HEK293 (cell line): ENCODE measurements around the gene MSRB1.
A peak's percentile ranks its signal among the peaks of the same experiment; 100 is the strongest.

Experiments
- CTCF ChIA-PET: fragments of 350-600 bp; formaldehyde crosslinking; extraction: SDS; loops from one replicate; lab custom pipeline; 2021; ENCODE audit warnings: antibody characterized with exemption; lab: Yijun Ruan, JAX
- POLR2A ChIA-PET: fragments of 300-600 bp; formaldehyde crosslinking; extraction: SDS; loops from one replicate; lab custom pipeline; 2020; ENCODE audit warnings: antibody characterized with exemption, inconsistent platforms; lab: Yijun Ruan, JAX
- H3K27ac ChIP-seq: fragments of 200-500 bp; sonication (Bioruptor generic); 2 replicates; pipeline ENCODE4 v1.5.1; 2014; ENCODE audit warnings: low read depth, low read length, control low read depth, inconsistent platforms; ENCODE audit errors: extremely low read depth
- H3K36me3 ChIP-seq, 2 experiments: fragments of 200-500 bp in 1 of 2; sonication (Bioruptor generic) in 1 of 2; 1 replicate in 1 of 2; 2 replicates in 1 of 2; pipeline ENCODE4 v1.5.1; 2014 to 2017; ENCODE audit warnings: inconsistent platforms in 2 of 2, low read length in 2 of 2; ENCODE audit not compliant: control insufficient read depth in 2 of 2, insufficient read depth in 1 of 2
- H3K4me1 ChIP-seq: fragments of 200-500 bp; sonication (Bioruptor generic); 2 replicates; pipeline ENCODE4 v1.5.1; 2014; ENCODE audit warnings: mild to moderate bottlenecking, low read length, inconsistent platforms; ENCODE audit not compliant: control insufficient read depth, insufficient read depth
- H3K4me3 ChIP-seq: 2 replicates; pipeline ENCODE4 v1.5.1; 2011; ENCODE audit warnings: low read depth, mild to moderate bottlenecking, control low read depth, low read length, moderate library complexity
- H3K9me3 ChIP-seq: fragments of 200-500 bp; sonication (Bioruptor generic); 2 replicates; pipeline ENCODE4 v1.5.1; 2014; ENCODE audit warnings: low read depth, low read length, inconsistent platforms; ENCODE audit not compliant: control insufficient read depth, insufficient read depth
- EGR2 ChIP-seq: fragments of 450-650 bp; formaldehyde crosslinking; IDR thresholded peaks from 2 replicates; pipeline ENCODE4 v1.5.1; 2016; ENCODE audit warnings: low read depth, missing biosample characterization, missing genetic modification characterization
- FEZF1 ChIP-seq: fragments of 450-650 bp; formaldehyde crosslinking; IDR thresholded peaks from 2 replicates; pipeline ENCODE4 v1.5.1; 2016; ENCODE audit warnings: missing biosample characterization, missing genetic modification characterization
- GLI2 ChIP-seq: fragments of 450-650 bp; formaldehyde crosslinking; IDR thresholded peaks from 2 replicates; pipeline ENCODE4; 2017; ENCODE audit warnings: missing biosample characterization, missing genetic modification characterization, low read depth, borderline replicate concordance
- GLIS1 ChIP-seq: fragments of 450-650 bp; formaldehyde crosslinking; IDR thresholded peaks from 2 replicates; pipeline ENCODE4 v1.5.1; 2016; ENCODE audit warnings: missing biosample characterization, missing genetic modification characterization
- GLIS2 ChIP-seq: fragments of 450-650 bp; formaldehyde crosslinking; IDR thresholded peaks from 2 replicates; pipeline ENCODE4 v1.5.1; 2016; ENCODE audit warnings: missing biosample characterization, missing genetic modification characterization
- HOXD13 ChIP-seq: sonication (generic); formaldehyde crosslinking; IDR thresholded peaks from 2 replicates; pipeline ENCODE4 v1.8.0; 2022; ENCODE audit warnings: missing genetic modification reagents, borderline replicate concordance
- IKZF3 ChIP-seq: fragments of 450-650 bp; IDR thresholded peaks from 2 replicates; pipeline ENCODE4 v1.5.0; 2018; ENCODE audit warnings: missing biosample characterization, mild to moderate bottlenecking, missing genetic modification characterization, moderate library complexity
- KLF1 ChIP-seq: fragments of 450-650 bp; formaldehyde crosslinking; IDR thresholded peaks from 2 replicates; pipeline ENCODE4 v1.5.1; 2016; ENCODE audit warnings: missing biosample characterization, missing genetic modification characterization
- KLF7 ChIP-seq: fragments of 450-650 bp; formaldehyde crosslinking; IDR thresholded peaks from 2 replicates; pipeline ENCODE4 v1.5.1; 2016; ENCODE audit warnings: missing biosample characterization, missing genetic modification characterization, borderline replicate concordance
- SETDB1 ChIP-seq: IDR thresholded peaks from one replicate; pipeline ENCODE4 v1.6.1; 2017; ENCODE audit warnings: mild to moderate bottlenecking, low read length, moderate library complexity, mixed read lengths; ENCODE audit not compliant: insufficient read length
- SP2 ChIP-seq: fragments of 450-650 bp; formaldehyde crosslinking; IDR thresholded peaks from 2 replicates; pipeline ENCODE4 v1.5.1; 2016; ENCODE audit warnings: missing biosample characterization, missing genetic modification characterization
- TRIM28 ChIP-seq: IDR thresholded peaks from 2 replicates; pipeline ENCODE4 v1.6.1; 2011; ENCODE audit warnings: low read length, control low read depth, borderline replicate concordance
- TSHZ1 ChIP-seq: fragments of 450-650 bp; formaldehyde crosslinking; IDR thresholded peaks from 2 replicates; pipeline ENCODE4 v1.5.1; 2016; ENCODE audit warnings: missing biosample characterization, missing genetic modification characterization, borderline replicate concordance
- ZBTB17 ChIP-seq: fragments of 450-650 bp; formaldehyde crosslinking; IDR thresholded peaks from 2 replicates; pipeline ENCODE4 v1.5.1; 2016; ENCODE audit warnings: missing biosample characterization, missing genetic modification characterization
- ZBTB20 ChIP-seq: fragments of 450-650 bp; formaldehyde crosslinking; IDR thresholded peaks from 2 replicates; pipeline ENCODE4 v1.5.1; 2016; ENCODE audit warnings: missing biosample characterization, missing genetic modification characterization
- ZBTB48 ChIP-seq: fragments of 450-650 bp; formaldehyde crosslinking; IDR thresholded peaks from 2 replicates; pipeline ENCODE4 v1.5.1; 2016; ENCODE audit warnings: missing biosample characterization, missing genetic modification characterization
- ZIC2 ChIP-seq: fragments of 450-650 bp; formaldehyde crosslinking; IDR thresholded peaks from 2 replicates; pipeline ENCODE4 v1.5.1; 2016; ENCODE audit warnings: missing biosample characterization, missing genetic modification characterization
- ZNF274 ChIP-seq, 2 experiments: fragments of 200-500 bp in 1 of 2; fragments of 450-650 bp in 1 of 2; sonication (Bioruptor generic) in 1 of 2; formaldehyde crosslinking in 1 of 2; IDR thresholded peaks; 2 replicates each; pipeline versions ENCODE4 v1.5.1 to v1.6.1; 2014 to 2016; ENCODE audit warnings: borderline replicate concordance in 1 of 2, inconsistent platforms in 1 of 2, low read length in 1 of 2, missing biosample characterization in 1 of 2, missing genetic modification characterization in 1 of 2
- ZNF302 ChIP-seq: fragments of 450-650 bp; formaldehyde crosslinking; IDR thresholded peaks from 2 replicates; pipeline ENCODE4 v1.5.1; 2016; ENCODE audit warnings: missing biosample characterization, missing genetic modification characterization, low read depth
- ZNF335 ChIP-seq: fragments of 450-650 bp; formaldehyde crosslinking; conservative IDR thresholded peaks from 2 replicates; pipeline ENCODE4 v1.5.1; 2016; ENCODE audit warnings: missing biosample characterization, missing genetic modification characterization
- ZNF449 ChIP-seq: fragments of 450-650 bp; formaldehyde crosslinking; IDR thresholded peaks from 2 replicates; pipeline ENCODE4 v1.5.1; 2017; ENCODE audit warnings: missing biosample characterization, mild to moderate bottlenecking, missing genetic modification characterization, moderate library complexity
- ZNF521 ChIP-seq: fragments of 450-650 bp; formaldehyde crosslinking; IDR thresholded peaks from 2 replicates; pipeline ENCODE4 v1.5.1; 2017; ENCODE audit warnings: missing biosample characterization, mild to moderate bottlenecking, missing genetic modification characterization
- ZNF580 ChIP-seq: fragments of 450-650 bp; formaldehyde crosslinking; IDR thresholded peaks from 2 replicates; pipeline ENCODE4 v1.5.1; 2016; ENCODE audit warnings: missing biosample characterization, missing genetic modification characterization
- ZNF600 ChIP-seq: fragments of 450-650 bp; formaldehyde crosslinking; IDR thresholded peaks from 2 replicates; pipeline ENCODE4 v1.5.1; 2016; ENCODE audit warnings: missing biosample characterization, missing genetic modification characterization
- ZSCAN4 ChIP-seq: fragments of 450-650 bp; formaldehyde crosslinking; IDR thresholded peaks from 2 replicates; pipeline ENCODE4 v1.5.1; 2017; ENCODE audit warnings: missing biosample characterization, missing genetic modification characterization

The MSRB1 gene

GRCh38 chr16:1942047-1942809, 771 bp downstream of the MSRB1 start:
- Histone ChIP-seq H3K9me3 (no peaks in the 10 kb centered on the region), H3K36me3 (peaks cover 0 to 33% of the 10 kb centered on the region in 2 experiments; a peak in 2 of 3 replicates), H3K4me1 (no peaks in the 10 kb centered on the region), H3K27ac (no peak overlapping the region; the same call in 1 of the 2 replicates), H3K4me3 (peak overlapping the region; percentile 67)
- peak; percentile 62; the same call in 1 of the 2 replicates for TF ChIP-seq ZNF449 (tag by site-specific recombination)
- TF ChIP-seq KLF1 (tag by site-specific recombination) = peak; percentile 68
- no peak for TF ChIP-seq GLI2 (tag by site-specific recombination)
- peak; percentile 25; the same call in 1 of the 2 replicates for TF ChIP-seq ZIC2 (tag by site-specific recombination)
- TF ChIP-seq ZNF580 (tag by site-specific recombination) = no peak
- no peak for TF ChIP-seq HOXD13 (CRISPR knock-in tag)
- TF ChIP-seq ZNF521 (tag by site-specific recombination) = no peak
- peak; percentile 25; the same call in 1 of the 2 replicates for TF ChIP-seq GLIS2
- peak; percentile 93 for TF ChIP-seq GLIS1 (tag by site-specific recombination)
- no peak for TF ChIP-seq ZNF302 (tag by site-specific recombination)
- no peak for TF ChIP-seq ZNF274 (IDR thresholded peaks at IDR 0.05; ENCODE audit: low read length)
- no peak for TF ChIP-seq ZNF274 (tag by site-specific recombination; IDR thresholded peaks at IDR 0.05; ENCODE audit: borderline replicate concordance)
- peak; percentile 55 for TF ChIP-seq ZNF600
- 0 out of 2 replicates have a peak, but pooled peaks have one; percentile 10 for TF ChIP-seq ZBTB20 (tag by site-specific recombination)
- TF ChIP-seq TRIM28 = no peak
- peak; percentile 14; the same call in 1 of the 2 replicates for TF ChIP-seq SP2
- no peak for TF ChIP-seq ZSCAN4 (tag by site-specific recombination)
- ChIA-PET CTCF (interaction anchor here (0.6 to 2.6 kb wide), 4 partner anchors 13 to 262 kb away, joined by 3 to 19 read pairs (median 4); no protein-coding TSS in a partner anchor), POLR2A (interaction anchor here (1.1 to 1.7 kb wide), 5 partner anchors 15 to 23 kb away, joined by 5 to 33 read pairs (median 11); partner anchors contain the start of gene RPS2)

- POLR2A ChIA-PET = interaction anchor here (1.0 to 1.9 kb wide), 6 partner anchors 12 to 310 kb away, joined by 3 to 11 read pairs (median 5); partner anchors contain the start of genes ECI1 and RPS2
- H3K4me3 ChIP-seq = no peak overlapping the region
- TF ChIP-seq ZNF600 (peak; percentile 63), IKZF3 (tag by site-specific recombination) (peak; percentile 11; the same call in 1 of the 2 replicates), ZNF335 (peak; percentile 66), FEZF1 (peak; percentile 57), ZBTB48 (tag by site-specific recombination) (0 out of 2 replicates have a peak, but pooled peaks have one; percentile 24), EGR2 (peak; percentile 10; the same call in 1 of the 2 replicates), ZBTB17 (tag by site-specific recombination) (0 out of 2 replicates have a peak, but pooled peaks have one; percentile 53), SETDB1 (no peak), KLF7 (tag by site-specific recombination) (no peak), TSHZ1 (no peak), SP2 (peak; percentile 59)
These were observed 1.6 kb downstream of the MSRB1 start for GRCh38 chr16:1941162-1942046.

More at GRCh38 chr16:1941162-1942046, 1.6 kb downstream of the MSRB1 start:
- Histone ChIP-seq H3K36me3 (peaks cover 0 to 38% of the 10 kb centered on the region in 2 experiments; a peak in 2 of 3 replicates), H3K9me3 (no peaks in the 10 kb centered on the region), H3K4me1 (no peaks in the 10 kb centered on the region), H3K27ac (no peak overlapping the region)
- CTCF ChIA-PET = interaction anchor here (0.6 to 2.6 kb wide), 5 partner anchors 9 to 263 kb away, joined by 3 to 19 read pairs (median 4); no protein-coding TSS in a partner anchor
